ENCODE results near the gene MS4A10. TPM values are rescaled to one million over a fixed set of nuclear protein-coding genes. Genes with fewer than 3 reads are reported as not detected.

MS4A10 gene
- total and polyA plus RNA-seq, 2 of the 8 experiments (the other 6 are each of a cell fraction or from before 2014, with no cell fraction given) = not detected

- Histone ChIP-seq H3K14ac (ENCODE audit: insufficient read length) (no peak overlapping the region), H3K79me2 (ENCODE audit: control insufficient read depth in 1 of 2, insufficient read depth in 2 of 2, low read length in 2 of 2) (no peaks in the 10 kb centered on the region), H2BK20ac (ENCODE audit: low read length) (no peak overlapping the region), H3K18ac (ENCODE audit: extremely low read depth, low read length) (no peak overlapping the region), H4K91ac (replicated peaks; ENCODE audit: insufficient read length, low read length) (no peak overlapping the region), H3K27me3 (replicated peaks in 1 of 4; ENCODE audit: control insufficient read depth in 3 of 4, extremely low read depth in 1 of 4, insufficient read depth in 3 of 4, low read length in 3 of 4) (no peaks in the 10 kb centered on the region; a peak in 2 of 7 replicates), H2BK120ac (replicated peaks; ENCODE audit: low read depth, low read length) (no peak overlapping the region), H2BK12ac (ENCODE audit: low read depth, low read length) (no peak overlapping the region), H3K36me3 (ENCODE audit: control insufficient read depth in 2 of 4, insufficient read depth in 4 of 4, low read length in 3 of 4) (no peaks in the 10 kb centered on the region), H3K4ac (replicated peaks; ENCODE audit: insufficient read length, low read depth, low read length) (no peak overlapping the region), H3K9me3 (ENCODE audit: insufficient read depth in 2 of 2, low read depth in 1 of 2, low read length in 1 of 2) (peaks cover 32 to 54% of the 10 kb centered on the region in 2 experiments), H2AFZ (ENCODE audit: low read length) (no peak overlapping the region), H2AK5ac (ENCODE audit: low read depth, low read length) (no peak overlapping the region), H2BK15ac (ENCODE audit: low read length) (no peak overlapping the region), H4K5ac (ENCODE audit: insufficient read length, low read depth, low read length) (no peak overlapping the region), H4K20me1 (replicated peaks in 1 of 2; ENCODE audit: control insufficient read depth in 1 of 2, insufficient read depth in 2 of 2, low read length in 2 of 2) (no peaks in the 10 kb centered on the region), H2BK5ac (ENCODE audit: low read depth, low read length) (no peak overlapping the region), H3K4me1 (replicated peaks in 1 of 4; ENCODE audit: control insufficient read depth in 3 of 4, insufficient read depth in 4 of 4, low read length in 3 of 4) (no peaks in the 10 kb centered on the region; a peak in 1 of 7 replicates), H3K9ac (replicated peaks in 1 of 4; ENCODE audit: extremely low read depth in 1 of 4, low read depth in 3 of 4, low read length in 3 of 4) (no peak overlapping the region), H4K8ac (ENCODE audit: extremely low read depth, insufficient read depth, low read length) (no peak overlapping the region), H3K4me3 (ENCODE audit: extremely low read depth in 1 of 4, insufficient read depth in 2 of 4, low read depth in 3 of 4, low read length in 4 of 4) (no peak overlapping the region), H3K56ac (replicated peaks; ENCODE audit: insufficient read length, low read depth, low read length) (no peak overlapping the region), H3K79me1 (ENCODE audit: low read depth, low read length) (no peaks in the 10 kb centered on the region), H3K23me2 (ENCODE audit: low read depth, low read length) (no peaks in the 10 kb centered on the region), H3K4me2 (ENCODE audit: insufficient read depth in 1 of 2, low read depth in 2 of 2, low read length in 2 of 2) (no peak overlapping the region), H3K23ac (ENCODE audit: insufficient read length) (no peak overlapping the region), H3K27ac (ENCODE audit: low read depth, low read length) (no peak overlapping the region)
- ChIA-PET CTCF (ENCODE audit: partially characterized antibody) (interaction anchor here (0.5 to 2.0 kb wide), 5 partner anchors 9 to 360 kb away, joined by 3 to 7 read pairs (median 4); no protein-coding TSS in a partner anchor), POLR2A (ENCODE audit: partially characterized antibody) (no interaction called here)
- FAIRE-seq (no peak), DNase-seq (ENCODE audit: low read depth in 1 of 2, low spot score in 2 of 2) (no peak)
- WGBS, 2 experiments (ENCODE audit: extremely low coverage in 1 of 2, insufficient coverage in 1 of 2, insufficient read length in 1 of 2, insufficient replicate concordance in 2 of 2, low coverage in 1 of 2, low lambda C conversion rate in 2 of 2, missing lambda C conversion rate in 1 of 2) = 76% methylated on average over 3 of the region's 3 CpGs; no CpG with 5 or more reads in 1 of the 2 experiments
- TF ChIP-seq POLR2A (IDR thresholded peaks at IDR 0.05; ENCODE audit: control extremely low read depth in 1 of 2, low read depth in 2 of 2, low read length in 2 of 2) = no peak
- no peak for TF ChIP-seq TEAD4 (IDR thresholded peaks at IDR 0.05; ENCODE audit: low read depth, low read length)
- no peak for TF ChIP-seq TAF7 (optimal IDR thresholded peaks at IDR 0.05; ENCODE audit: borderline replicate concordance, low read depth, low read length)
- TF ChIP-seq ATF2 (IDR thresholded peaks at IDR 0.05; ENCODE audit: low read length) = no peak
- no peak for TF ChIP-seq CTCF (IDR thresholded peaks at IDR 0.05; ENCODE audit: control extremely low read depth in 1 of 3, insufficient read depth in 1 of 3, low read depth in 1 of 3, low read length in 3 of 3)
- TF ChIP-seq POU5F1 (IDR thresholded peaks at IDR 0.05; ENCODE audit: low read depth, low read length) = no peak
- no peak for TF ChIP-seq TBP (IDR thresholded peaks at IDR 0.05; ENCODE audit: low read depth, low read length)
- no peak for TF ChIP-seq RBBP5 (IDR thresholded peaks at IDR 0.05; ENCODE audit: borderline replicate concordance, low read depth, low read length)
- no peak for TF ChIP-seq ASH2L (IDR thresholded peaks at IDR 0.05; ENCODE audit: low read length)
- no peak for TF ChIP-seq ZNF274 (IDR thresholded peaks at IDR 0.05; ENCODE audit: borderline replicate concordance, extremely low read depth, low read length)
These were observed 5.6 kb downstream of the MS4A10 start for GRCh38 chr11:60790726-60791125.

All from H1 (cell line).